CD14-positive monocyte (primary cell): ENCODE measurements around the gene DMGDH. TPM values are rescaled to one million over a fixed set of nuclear protein-coding genes. Genes with fewer than 3 reads are reported as not detected.
A peak's percentile ranks its signal among the peaks of the same experiment; 100 is the strongest.

Experiments
- DNase-seq, 3 donors: peaks; one replicate each; pipeline ENCODE4 v3.0.0-alpha.2; 2011 to 2022
- H2AFZ ChIP-seq: 2 replicates; pipeline ENCODE4 v1.6.0; 2012; ENCODE audit warnings: mild to moderate bottlenecking, low read depth, low read length, inconsistent platforms; ENCODE audit not compliant: insufficient read depth, poor library complexity, severe bottlenecking
- H3K27ac ChIP-seq, 2 donors: 1 replicate in 1 of 2; 2 replicates in 1 of 2; pipeline ENCODE4 v1.5.1; 2012 to 2013; ENCODE audit warnings: low read length in 2 of 2, control low read depth in 1 of 2, inconsistent platforms in 1 of 2, low read depth in 1 of 2, mild to moderate bottlenecking in 1 of 2
- H3K27me3 ChIP-seq, 2 donors: one replicate each; pipeline versions ENCODE4 v1.6.0 to v1.6.1; 2011 to 2013; ENCODE audit warnings: low read length in 2 of 2; ENCODE audit not compliant: control insufficient read depth in 2 of 2, insufficient read depth in 2 of 2
- H3K36me3 ChIP-seq, 2 donors: replicated peaks in 1 of 2; 1 replicate in 1 of 2; 2 replicates in 1 of 2; pipeline versions ENCODE4 v1.5.1 to v1.6.1; 2012 to 2013; ENCODE audit warnings: low read length in 2 of 2, control low read depth in 1 of 2, inconsistent platforms in 1 of 2, mild to moderate bottlenecking in 1 of 2; ENCODE audit not compliant: insufficient read depth in 2 of 2, control insufficient read depth in 1 of 2
- H3K4me1 ChIP-seq, 2 donors: 1 replicate in 1 of 2; 2 replicates in 1 of 2; pipeline versions ENCODE4 v1.5.1 to v1.6.1; 2012 to 2013; ENCODE audit warnings: low read length in 2 of 2, control low read depth in 1 of 2, inconsistent platforms in 1 of 2, mild to moderate bottlenecking in 1 of 2, moderate library complexity in 1 of 2; ENCODE audit not compliant: insufficient read depth in 2 of 2, control insufficient read depth in 1 of 2
- H3K4me2 ChIP-seq: replicated peaks from 2 replicates; pipeline ENCODE3; 2012; ENCODE audit warnings: low read length, moderate library complexity, mild to moderate bottlenecking; ENCODE audit not compliant: poor library complexity, severe bottlenecking; ENCODE audit errors: extremely low read depth
- H3K4me3 ChIP-seq, 3 experiments: fragments of 200-600 bp in 1 of 3; sonication (generic) in 1 of 3; replicated peaks in 1 of 3; 1 replicate in 2 of 3; 2 replicates in 1 of 3; pipeline ENCODE4 v1.5.1; 2011 to 2013; ENCODE audit warnings: low read length in 3 of 3, mild to moderate bottlenecking in 3 of 3, control low read depth in 2 of 3, low read depth in 2 of 3, inconsistent platforms in 1 of 3, moderate library complexity in 1 of 3
- H3K79me2 ChIP-seq: 2 replicates; pipeline ENCODE4 v1.6.0; 2012; ENCODE audit warnings: mild to moderate bottlenecking, control low read depth, inconsistent platforms, low read length, moderate library complexity; ENCODE audit not compliant: insufficient read depth
- H3K9ac ChIP-seq: 2 replicates; pipeline ENCODE4 v1.6.0; 2017; ENCODE audit warnings: low read length, mild to moderate bottlenecking; ENCODE audit not compliant: insufficient read depth, poor library complexity, severe bottlenecking
- H3K9me3 ChIP-seq, 2 donors: replicated peaks in 1 of 2; 1 replicate in 1 of 2; 2 replicates in 1 of 2; pipeline versions ENCODE4 v1.5.1 to v1.6.1; 2012 to 2013; ENCODE audit warnings: low read length in 2 of 2, control low read depth in 1 of 2; ENCODE audit not compliant: control insufficient read depth in 1 of 2, insufficient read depth in 1 of 2
- H4K20me1 ChIP-seq: 2 replicates; pipeline ENCODE4 v1.6.0; 2012; ENCODE audit warnings: mild to moderate bottlenecking, low read length, control low read depth, moderate library complexity; ENCODE audit not compliant: insufficient read depth
- H3K27ac Mint-ChIP-seq, 7 donors: one replicate each; pipeline ENCODE4 v1.8.0; 2020; ENCODE audit warnings: mild to moderate bottlenecking in 7 of 7, mixed read lengths in 7 of 7, moderate library complexity in 6 of 7, inconsistent platforms in 2 of 7
- H3K27me3 Mint-ChIP-seq, 3 donors: one replicate each; pipeline ENCODE4 v1.8.0; 2021 to 2022; ENCODE audit warnings: low read depth in 3 of 3, mild to moderate bottlenecking in 3 of 3, mixed read lengths in 3 of 3, moderate library complexity in 3 of 3, inconsistent platforms in 1 of 3
- H3K36me3 Mint-ChIP-seq, 2 donors: one replicate each; pipeline ENCODE4 v1.8.0; 2020; ENCODE audit warnings: mixed read lengths in 2 of 2, inconsistent platforms in 1 of 2, mild to moderate bottlenecking in 1 of 2
- H3K4me1 Mint-ChIP-seq: one replicate; pipeline ENCODE4 v1.8.0; 2020; ENCODE audit warnings: mild to moderate bottlenecking, mixed read lengths
- H3K4me3 Mint-ChIP-seq, 2 donors: one replicate each; pipeline ENCODE4 v1.8.0; 2020; ENCODE audit warnings: mild to moderate bottlenecking in 2 of 2, mixed read lengths in 2 of 2, moderate library complexity in 1 of 2
- H3K9me3 Mint-ChIP-seq, 7 donors: one replicate each; pipeline ENCODE4 v1.8.0; 2020 to 2022; ENCODE audit warnings: mixed read lengths in 7 of 7, mild to moderate bottlenecking in 6 of 7, moderate library complexity in 6 of 7, inconsistent platforms in 2 of 7
- CTCF ChIP-seq: fragments of 200-600 bp; IDR thresholded peaks from one replicate; pipeline ENCODE4 v1.8.0; 2022; ENCODE audit warnings: antibody characterized with exemption, mild to moderate bottlenecking
- WGBS: methylation state at CpG from one replicate; pipeline ENCODE4 v1.1.5; 2013; ENCODE audit warnings: missing lambda C conversion rate; ENCODE audit not compliant: insufficient coverage; 5-methylcytosine and 5-hydroxymethylcytosine counted together
- intact Hi-C, 2 donors: fragments of 100-400 bp; cut with micrococcal nuclease; formaldehyde crosslinking; loops; one replicate each; pipeline versions ENCODE4 v1.15.0 to v1.15.1; 2023
- polyA plus RNA-seq, 3 donors: library from polyadenylated mRNA; depleted of rRNA in 1 of 3; unstranded in 2 of 3; stranded (reverse) in 1 of 3; fragments of 300-500 nt in 2 of 3; fragments of >200 nt in 1 of 3; fragmentation: Illumina TruSeq in 2 of 3; gene quantifications; 1 replicate in 2 of 3; 2 replicates in 1 of 3; pipeline ENCODE4 v1.2.3, GENCODE V29; 2012 to 2021

Gene DMGDH
- polyA plus RNA-seq, 3 donors: not detected

DNA sequence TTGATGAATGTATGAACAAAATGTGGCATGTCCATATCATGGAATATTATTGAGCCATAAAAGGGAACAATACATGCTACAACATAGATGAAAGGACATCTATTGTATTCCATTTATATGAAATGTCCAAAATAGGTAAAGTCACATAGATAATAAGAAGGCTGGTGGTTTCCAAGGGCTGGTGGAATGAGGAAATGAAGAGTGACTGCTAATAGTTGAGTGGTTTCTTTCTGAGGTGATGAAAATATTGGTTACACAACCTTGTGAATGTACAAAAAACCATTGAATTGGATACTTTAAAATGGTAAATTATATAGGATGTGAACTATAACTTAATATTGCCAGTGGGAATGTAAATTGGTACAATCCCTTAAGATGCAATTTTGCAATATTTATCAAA is 89.6 kb downstream of the DMGDH start:
- peaks cover 53% of the 10 kb centered on the region for H3K79me2 ChIP-seq
- Mint-ChIP-seq H3K9me3 (peaks cover 0 to 4% (median 0%) of the 10 kb centered on the region in 7 donors), H3K4me1 (peaks cover 54% of the 10 kb centered on the region)

GRCh38 chr5:78979117-78979742 is 90.2 kb downstream of the DMGDH start:
- H3K27ac Mint-ChIP-seq: peak overlapping the region in 6 of 7 donors; percentile 43 to 87 (median 78)

More for the DNA sequence above, 89.6 kb downstream of the DMGDH start:
- Mint-ChIP-seq H3K36me3 (peaks cover 5% of the 10 kb centered on the region in 2 donors), H3K27me3 (no peaks in the 10 kb centered on the region), H3K4me3 (no peak overlapping the region), H3K27ac (peak overlapping the region in 5 of 7 donors; percentile 43 to 87 (median 73))
- peaks cover 21% of the 10 kb centered on the region for H4K20me1 ChIP-seq
- H3K9ac ChIP-seq: no peak overlapping the region
- H3K9me3 ChIP-seq: no peaks in the 10 kb centered on the region
- no peak overlapping the region for H3K4me2 ChIP-seq
- peak; percentile 40 to 79 (median 65) for DNase-seq
- intact Hi-C loops: no loop called here
- TF ChIP-seq CTCF: no peak
- peak overlapping the region in 1 of 2 donors; percentile 64 for H3K27ac ChIP-seq
- H3K36me3 ChIP-seq: no peaks in the 10 kb centered on the region
- H3K27me3 ChIP-seq: no peaks in the 10 kb centered on the region
- peaks cover 30 to 64% of the 10 kb centered on the region in 2 donors for H3K4me1 ChIP-seq
- H2AFZ ChIP-seq: no peak overlapping the region
- H3K4me3 ChIP-seq: no peak overlapping the region

More at GRCh38 chr5:78979117-78979742, 90.2 kb downstream of the DMGDH start:
- no peak for DNase-seq
- Mint-ChIP-seq H3K27me3 (no peaks in the 10 kb centered on the region), H3K4me1 (peaks cover 54% of the 10 kb centered on the region), H3K4me3 (no peak overlapping the region), H3K36me3 (peaks cover 5% of the 10 kb centered on the region in 2 donors), H3K9me3 (peaks cover 0 to 4% (median 0%) of the 10 kb centered on the region in 7 donors)
- Histone ChIP-seq H3K27me3 (no peaks in the 10 kb centered on the region), H3K9ac (no peak overlapping the region), H3K9me3 (no peaks in the 10 kb centered on the region), H4K20me1 (peaks cover 26% of the 10 kb centered on the region), H3K36me3 (no peaks in the 10 kb centered on the region), H3K4me3 (no peak overlapping the region), H3K79me2 (peaks cover 56% of the 10 kb centered on the region), H3K27ac (peak overlapping the region in 1 of 2 donors; percentile 64), H2AFZ (no peak overlapping the region), H3K4me2 (no peak overlapping the region), H3K4me1 (peaks cover 29 to 63% of the 10 kb centered on the region in 2 donors)
- WGBS: 64% methylated on average over 2 of the region's 7 CpGs
- intact Hi-C loops: no loop called here
- TF ChIP-seq CTCF: no peak
